Measurements from ENCODE around the gene SNX17. TPM values are rescaled to one million over a fixed set of nuclear protein-coding genes. Genes with fewer than 3 reads are reported as not detected.
A peak's percentile ranks its signal among the peaks of the same experiment; 100 is the strongest.

Gene SNX17
- total and polyA plus RNA-seq, 2 of the 13 experiments (the other 11 are each of a cell fraction or from before 2014, with no cell fraction given), result 75.0 to 109 TPM

DNA sequence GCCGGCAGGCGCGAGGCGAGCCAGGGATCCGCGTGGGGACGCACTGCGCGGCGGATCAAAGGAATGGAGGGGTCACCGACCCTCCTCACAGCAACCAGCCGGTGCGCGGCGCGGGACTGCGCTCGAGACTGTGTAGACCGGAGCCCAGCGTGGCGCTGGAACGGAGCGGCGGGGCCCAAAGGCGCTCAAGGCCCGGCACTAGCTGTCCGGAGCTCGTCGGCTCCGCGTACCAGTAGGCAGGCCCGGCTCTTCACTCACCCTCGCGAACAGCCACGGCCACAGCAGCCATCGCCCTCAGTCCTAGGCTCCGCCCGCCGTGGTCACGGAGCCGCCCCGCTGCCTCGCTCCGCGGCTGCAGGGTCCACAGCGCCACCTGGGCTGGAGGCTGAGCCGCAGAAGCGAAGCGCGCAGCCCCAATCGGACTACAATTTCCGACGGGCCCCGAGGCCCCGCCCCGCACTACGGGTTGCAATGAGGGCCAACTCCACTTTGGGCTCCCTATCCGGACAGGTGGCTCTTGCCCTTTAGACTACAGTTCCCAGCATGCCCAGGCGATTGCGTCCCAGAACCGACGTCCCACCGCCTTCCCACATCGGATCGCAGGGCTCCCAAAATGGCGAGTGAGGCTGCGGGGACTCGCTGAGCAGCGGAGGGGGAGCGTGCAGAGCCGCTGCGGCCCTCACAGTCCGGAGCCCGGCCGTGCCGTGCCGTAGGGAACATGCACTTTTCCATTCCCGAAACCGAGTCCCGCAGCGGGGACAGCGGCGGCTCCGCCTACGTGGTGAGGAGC lies at the start of gene SNX17, which contains the start of gene EIF2B4 (continued):
- TF ChIP-seq, protein P1, sequence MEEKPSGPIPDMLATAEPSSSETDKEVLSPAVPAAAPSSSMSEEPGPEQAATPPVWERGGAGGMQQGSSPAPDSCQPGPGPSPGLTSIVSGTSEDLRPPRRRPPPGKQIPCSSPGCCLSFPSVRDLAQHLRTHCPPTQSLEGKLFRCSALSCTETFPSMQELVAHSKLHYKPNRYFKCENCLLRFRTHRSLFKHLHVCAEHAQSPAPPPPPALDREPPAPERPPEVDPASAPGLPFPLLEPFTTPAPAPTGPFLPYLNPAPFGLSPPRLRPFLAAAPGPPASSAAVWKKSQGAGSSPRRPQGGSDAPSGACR (CRISPR knock-in tag; IDR thresholded peaks at IDR 0.05), result peak; percentile 99
- TF ChIP-seq ZNF589 (CRISPR knock-in tag; conservative IDR thresholded peaks at IDR 0.05) (peak; percentile 96), HIC2 (CRISPR knock-in tag; IDR thresholded peaks at IDR 0.05; ENCODE audit: low read depth) (peak; percentile 63), ZNF260 (CRISPR knock-in tag; IDR thresholded peaks at IDR 0.05; ENCODE audit: borderline replicate concordance, low read depth) (peak; percentile 56; the same call in 1 of the 2 replicates), ZNF441 (CRISPR knock-in tag; IDR thresholded peaks at IDR 0.05; ENCODE audit: borderline replicate concordance) (peak; percentile 75), HNRNPK (IDR thresholded peaks at IDR 0.05; ENCODE audit: low read depth, low read length, poor library complexity, severe bottlenecking) (peak; percentile 17), PCBP2 (optimal IDR thresholded peaks at IDR 0.05; ENCODE audit: low read depth, low read length, poor library complexity, severe bottlenecking) (no peak), ZNF143 (CRISPR knock-in tag; IDR thresholded peaks at IDR 0.05) (peak; percentile 100), RBAK (CRISPR knock-in tag; IDR thresholded peaks at IDR 0.05) (0 out of 2 replicates have a peak, but pooled peaks have one; percentile 49), MIER2 (CRISPR knock-in tag; IDR thresholded peaks at IDR 0.05) (peak; percentile 57; the same call in 1 of the 2 replicates), ZNF446 (CRISPR knock-in tag; IDR thresholded peaks at IDR 0.05) (peak; percentile 79; the same call in 1 of the 2 replicates), ZNF460 (CRISPR knock-in tag; IDR thresholded peaks at IDR 0.05; ENCODE audit: borderline replicate concordance) (no peak; the same call in 1 of the 2 replicates), ZNF274 (CRISPR knock-in tag; IDR thresholded peaks at IDR 0.05) (no peak; the same call in 1 of the 2 replicates), ZNF746 (CRISPR knock-in tag; IDR thresholded peaks at IDR 0.05) (peak; percentile 76; the same call in 1 of the 2 replicates), EHMT2 (IDR thresholded peaks at IDR 0.05; ENCODE audit: borderline replicate concordance, low read depth, low read length) (no peak; the same call in 1 of the 2 replicates), NR2F2 (IDR thresholded peaks at IDR 0.05; ENCODE audit: borderline replicate concordance, low read depth) (peak; percentile 61; the same call in 1 of the 2 replicates), BATF2 (CRISPR knock-in tag; IDR thresholded peaks at IDR 0.05) (peak; percentile 92; the same call in 1 of the 2 replicates), ZNF790 (CRISPR knock-in tag; IDR thresholded peaks at IDR 0.05; ENCODE audit: borderline replicate concordance) (no peak; the same call in 1 of the 2 replicates), ZNF136 (CRISPR knock-in tag; IDR thresholded peaks at IDR 0.05; ENCODE audit: low read depth) (peak; percentile 98)
- TF ChIP-seq, protein P2, sequence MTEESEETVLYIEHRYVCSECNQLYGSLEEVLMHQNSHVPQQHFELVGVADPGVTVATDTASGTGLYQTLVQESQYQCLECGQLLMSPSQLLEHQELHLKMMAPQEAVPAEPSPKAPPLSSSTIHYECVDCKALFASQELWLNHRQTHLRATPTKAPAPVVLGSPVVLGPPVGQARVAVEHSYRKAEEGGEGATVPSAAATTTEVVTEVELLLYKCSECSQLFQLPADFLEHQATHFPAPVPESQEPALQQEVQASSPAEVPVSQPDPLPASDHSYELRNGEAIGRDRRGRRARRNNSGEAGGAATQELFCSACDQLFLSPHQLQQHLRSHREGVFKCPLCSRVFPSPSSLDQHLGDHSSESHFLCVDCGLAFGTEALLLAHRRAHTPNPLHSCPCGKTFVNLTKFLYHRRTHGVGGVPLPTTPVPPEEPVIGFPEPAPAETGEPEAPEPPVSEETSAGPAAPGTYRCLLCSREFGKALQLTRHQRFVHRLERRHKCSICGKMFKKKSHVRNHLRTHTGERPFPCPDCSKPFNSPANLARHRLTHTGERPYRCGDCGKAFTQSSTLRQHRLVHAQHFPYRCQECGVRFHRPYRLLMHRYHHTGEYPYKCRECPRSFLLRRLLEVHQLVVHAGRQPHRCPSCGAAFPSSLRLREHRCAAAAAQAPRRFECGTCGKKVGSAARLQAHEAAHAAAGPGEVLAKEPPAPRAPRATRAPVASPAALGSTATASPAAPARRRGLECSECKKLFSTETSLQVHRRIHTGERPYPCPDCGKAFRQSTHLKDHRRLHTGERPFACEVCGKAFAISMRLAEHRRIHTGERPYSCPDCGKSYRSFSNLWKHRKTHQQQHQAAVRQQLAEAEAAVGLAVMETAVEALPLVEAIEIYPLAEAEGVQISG (CRISPR knock-in tag; IDR thresholded peaks at IDR 0.05), result peak; percentile 99
- TF ChIP-seq, protein P3, sequence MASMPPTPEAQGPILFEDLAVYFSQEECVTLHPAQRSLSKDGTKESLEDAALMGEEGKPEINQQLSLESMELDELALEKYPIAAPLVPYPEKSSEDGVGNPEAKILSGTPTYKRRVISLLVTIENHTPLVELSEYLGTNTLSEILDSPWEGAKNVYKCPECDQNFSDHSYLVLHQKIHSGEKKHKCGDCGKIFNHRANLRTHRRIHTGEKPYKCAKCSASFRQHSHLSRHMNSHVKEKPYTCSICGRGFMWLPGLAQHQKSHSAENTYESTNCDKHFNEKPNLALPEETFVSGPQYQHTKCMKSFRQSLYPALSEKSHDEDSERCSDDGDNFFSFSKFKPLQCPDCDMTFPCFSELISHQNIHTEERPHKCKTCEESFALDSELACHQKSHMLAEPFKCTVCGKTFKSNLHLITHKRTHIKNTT (CRISPR knock-in tag; IDR thresholded peaks at IDR 0.05), result 0 out of 2 replicates have a peak, but pooled peaks have one; percentile 96

All from HepG2 (cell line).